ENCODE results near the gene CCDC85C.

CCDC85C gene

DNA sequence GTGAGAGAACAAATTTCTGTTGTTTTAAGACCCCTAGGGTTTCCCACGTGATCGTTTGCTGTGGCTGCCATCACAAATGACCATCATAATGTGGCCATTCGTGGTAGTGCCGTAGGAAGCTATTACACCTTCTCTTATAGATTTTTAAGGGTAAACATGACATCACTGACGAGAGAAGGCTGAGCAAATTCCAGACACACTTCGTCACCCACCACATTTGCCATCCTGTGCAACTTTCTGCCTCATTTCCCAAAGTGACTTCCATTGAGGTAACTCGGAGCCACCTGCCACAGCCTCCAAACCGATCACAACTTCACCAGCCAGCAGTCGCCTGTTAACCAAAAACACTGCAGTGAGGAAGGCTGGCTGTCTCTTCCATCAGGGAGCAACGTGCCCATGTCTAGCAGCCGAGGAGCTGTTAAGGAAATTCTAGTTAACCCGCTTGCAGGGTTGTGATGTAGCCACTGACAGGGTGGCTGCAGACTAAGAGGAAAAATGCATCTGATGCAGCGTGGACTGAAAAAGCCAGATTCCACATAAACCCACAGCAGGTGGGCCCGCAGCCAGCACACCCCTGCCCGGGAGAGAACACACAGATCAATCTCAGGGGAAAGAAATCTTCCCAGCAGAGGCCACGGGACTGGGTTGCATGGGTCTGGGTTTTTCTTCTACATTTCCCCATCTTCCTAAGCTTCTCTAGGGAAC is 44.6 kb downstream of the CCDC85C start:
- no peak for DNase-seq (ENCODE audit: low read depth, low spot score)

DNA sequence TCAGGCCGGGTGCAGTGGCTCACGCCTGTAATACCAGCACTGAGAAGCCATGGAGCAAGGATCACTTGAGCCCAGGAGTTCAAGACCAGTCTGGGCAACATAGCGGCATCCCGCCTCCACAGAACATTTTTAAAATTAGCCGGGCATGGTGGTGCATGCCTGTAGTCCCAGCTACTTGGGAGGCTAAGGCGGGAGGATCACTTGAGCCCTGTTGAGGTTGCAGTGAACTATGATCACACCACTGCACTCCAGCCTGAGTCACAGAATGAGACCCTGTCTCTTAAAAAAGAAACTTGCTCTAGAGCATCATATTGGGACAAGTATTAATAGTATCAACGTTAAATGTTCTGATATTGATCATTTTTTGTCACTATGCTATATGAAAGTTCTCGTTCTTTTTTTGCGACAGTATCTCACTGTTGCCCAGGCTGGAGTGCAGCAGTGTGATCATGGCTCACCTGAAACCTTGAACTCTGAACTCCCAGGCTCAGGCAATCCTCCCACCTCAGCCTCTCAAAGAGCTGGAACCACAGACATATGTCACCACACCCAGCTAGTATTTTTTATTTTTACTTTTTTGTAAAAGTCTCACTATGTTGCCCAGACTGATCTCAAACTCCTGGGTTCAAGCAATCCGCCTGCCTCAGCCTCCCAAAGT is 47.7 kb downstream of the CCDC85C start:
- no peak for DNase-seq (ENCODE audit: low read depth, low spot score)

- DNase-seq (ENCODE audit: low read depth, low spot score), result no peak
Observed at GRCh38 chr14:99554757-99555531, 49.1 kb downstream of the CCDC85C start.

GRCh38 chr14:99554184-99554583 is 49.8 kb downstream of the CCDC85C start:
- no peak for DNase-seq (ENCODE audit: low read depth, low spot score)

DNA sequence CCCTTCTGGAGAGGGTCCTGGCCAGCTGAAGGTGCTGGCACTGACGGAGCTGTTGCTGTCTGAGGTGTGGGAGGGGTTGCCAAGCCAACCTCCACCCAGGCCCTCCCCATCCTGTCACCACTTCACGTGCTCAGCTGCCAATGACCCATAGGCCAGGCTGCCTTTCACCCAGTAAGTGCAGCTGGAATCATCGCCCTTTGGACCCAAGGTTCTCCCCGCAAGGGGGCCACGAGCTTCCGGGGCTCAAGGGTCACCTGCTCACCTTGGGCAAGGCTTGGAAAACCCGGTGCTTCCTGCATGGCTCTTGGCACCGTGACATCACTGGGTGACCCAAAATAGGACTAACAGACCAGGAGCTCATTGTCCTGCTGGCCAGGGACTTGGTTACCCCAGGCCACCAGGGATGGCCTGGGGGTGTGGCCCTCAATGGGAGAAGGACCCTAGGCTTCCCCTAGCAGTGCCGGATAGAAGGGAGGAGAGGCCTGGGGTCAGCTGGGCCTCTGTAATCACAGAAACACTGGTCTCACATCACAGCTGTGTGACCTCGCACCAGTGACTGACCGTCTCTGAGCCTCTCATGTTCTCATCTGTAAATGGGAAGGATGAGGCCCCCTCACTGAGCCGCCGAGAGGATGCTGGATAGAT is 51.3 kb downstream of the CCDC85C start:
- DNase-seq (ENCODE audit: low read depth, low spot score), result no peak

GRCh38 chr14:99552021-99552553 is 51.9 kb downstream of the CCDC85C start:
- no peak for DNase-seq (ENCODE audit: low read depth, low spot score)

DNA sequence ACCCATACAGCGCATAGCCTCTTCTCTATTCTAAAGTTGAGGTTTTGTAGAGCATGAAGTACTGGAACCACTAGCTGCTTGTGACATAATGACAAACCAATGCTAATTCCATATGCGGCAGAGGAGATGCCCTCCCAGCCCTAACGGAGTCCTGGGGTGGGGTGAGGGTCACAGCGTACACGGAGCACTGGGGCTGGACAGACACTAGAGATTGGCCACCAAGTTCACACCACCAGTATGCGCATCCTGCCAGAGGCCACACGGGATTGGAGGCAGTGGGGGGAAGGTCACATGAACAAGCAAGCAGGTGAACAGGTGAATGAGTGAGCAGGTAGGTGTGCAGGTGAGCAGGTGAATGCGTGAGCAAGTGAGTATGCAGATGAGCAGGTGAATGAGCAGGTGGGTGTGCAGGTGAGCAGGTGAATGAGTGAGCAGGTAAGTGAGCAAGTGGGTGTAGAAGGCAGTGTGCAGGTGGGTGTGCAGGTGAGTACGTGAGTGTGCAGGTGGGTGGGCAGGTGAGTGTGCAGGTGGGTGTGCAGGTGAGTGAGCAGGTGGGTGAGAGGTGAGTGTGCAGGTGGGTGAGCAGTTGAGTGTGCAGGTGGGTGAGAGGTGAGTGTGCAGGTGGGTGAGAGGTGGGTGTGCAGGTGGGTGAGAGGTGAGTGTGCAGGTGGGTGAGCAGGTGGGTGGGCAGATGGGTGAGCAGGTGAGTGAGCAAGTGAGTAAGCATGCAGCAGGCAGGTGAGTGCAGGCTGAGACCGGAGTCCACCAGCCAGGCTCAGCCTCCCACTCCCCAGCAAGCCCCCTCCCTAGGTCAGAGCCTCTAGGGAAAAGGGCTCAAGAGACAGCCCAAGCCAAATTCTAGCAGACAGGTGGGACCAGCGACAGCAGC is 52.7 kb downstream of the CCDC85C start:
- DNase-seq (ENCODE audit: low read depth, low spot score), result no peak

DNA sequence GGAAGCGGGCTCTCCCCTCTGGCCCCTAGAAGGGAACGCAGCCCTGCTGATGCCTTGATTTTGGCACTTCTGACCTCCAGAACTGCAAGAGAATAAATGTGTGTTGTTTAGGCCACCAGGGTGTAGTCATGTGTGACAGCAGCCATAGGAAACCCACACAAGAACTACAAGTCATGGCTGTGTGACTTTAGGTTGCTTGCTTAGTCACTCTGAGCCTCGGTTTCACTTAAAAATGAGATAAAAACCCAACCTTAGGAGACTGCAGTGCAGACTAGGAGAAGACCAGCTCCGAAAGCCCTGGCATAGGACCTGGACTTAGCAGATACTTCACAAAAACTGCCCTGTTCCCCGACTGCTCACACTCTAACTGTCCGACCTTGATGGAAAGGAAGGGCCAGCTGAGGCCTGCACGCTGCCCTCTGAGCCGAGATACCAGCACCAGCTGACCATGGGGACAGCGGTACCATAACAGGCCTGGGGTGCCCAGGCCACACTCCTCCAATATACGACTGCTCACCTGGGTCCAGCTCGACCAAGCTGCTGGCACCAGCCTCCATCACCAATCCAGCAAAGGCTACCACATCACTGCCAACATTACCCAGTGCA is 53.5 kb downstream of the CCDC85C start:
- DNase-seq (ENCODE audit: low read depth, low spot score), result no peak

GRCh38 chr14:99549684-99550083 is 54.3 kb downstream of the CCDC85C start:
- DNase-seq (ENCODE audit: low read depth, low spot score), result no peak

GRCh38 chr14:99548871-99549515 is 55.0 kb downstream of the CCDC85C start:
- DNase-seq (ENCODE audit: low read depth, low spot score), result no peak

DNA sequence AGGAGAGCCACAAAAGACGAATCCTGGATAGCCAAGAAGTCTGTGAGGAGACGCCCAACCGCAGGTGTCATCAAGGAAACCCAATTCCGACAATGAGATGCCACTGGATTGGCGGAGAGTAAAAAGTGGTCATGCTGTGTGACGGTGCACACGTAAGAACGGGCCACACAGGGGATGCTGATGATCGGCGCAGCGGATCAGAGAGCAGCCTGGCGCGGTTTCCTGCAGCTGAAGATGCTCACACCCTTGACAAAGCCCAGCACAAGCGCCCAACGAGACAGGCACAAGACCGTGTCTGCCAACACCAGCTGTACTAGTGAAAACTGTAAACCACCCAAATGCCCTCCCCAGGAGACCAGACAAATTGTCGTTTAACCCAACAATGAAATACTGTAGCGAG is 55.8 kb downstream of the CCDC85C start:
- no peak for DNase-seq (ENCODE audit: low read depth, low spot score)

DNA sequence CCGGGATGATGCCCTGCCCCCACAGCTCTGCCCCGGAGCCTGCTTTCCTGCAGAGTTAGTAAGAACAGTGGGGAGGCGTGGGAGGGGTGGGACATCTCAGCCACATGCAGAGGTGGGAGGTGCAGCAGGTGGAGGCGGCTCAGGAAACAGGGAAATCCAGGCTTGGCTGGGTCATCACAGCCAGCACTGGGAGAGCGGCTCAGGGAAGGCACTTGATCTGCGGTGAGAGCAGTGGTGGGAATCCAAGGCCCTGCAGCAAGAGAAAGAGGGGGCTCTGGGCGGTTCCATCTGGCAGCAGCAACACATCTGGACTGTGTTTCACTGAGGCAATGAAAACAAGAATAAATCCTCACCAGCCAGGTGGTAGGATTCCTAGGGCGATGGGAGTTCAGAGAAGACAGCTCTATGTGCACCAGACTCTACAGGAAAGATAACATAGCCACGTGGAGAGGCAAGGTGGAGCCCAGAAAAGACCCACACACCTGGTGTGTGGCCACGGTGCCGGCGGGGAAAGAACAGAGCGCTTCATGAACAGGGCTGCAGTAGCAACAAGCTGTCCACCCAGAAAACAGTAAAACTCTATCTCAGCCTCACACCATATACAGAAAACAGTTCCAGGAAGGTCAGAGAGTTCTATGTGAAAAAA is 57.6 kb downstream of the CCDC85C start:
- DNase-seq (ENCODE audit: low read depth, low spot score), result no peak

GRCh38 chr14:99545586-99545985 is 58.4 kb downstream of the CCDC85C start:
- DNase-seq (ENCODE audit: low read depth, low spot score), result no peak

GRCh38 chr14:99544991-99545390 is 59.0 kb downstream of the CCDC85C start:
- DNase-seq (ENCODE audit: low read depth, low spot score), result no peak

GRCh38 chr14:99543985-99544384 is 60.0 kb downstream of the CCDC85C start:
- DNase-seq (ENCODE audit: low read depth, low spot score), result no peak

DNA sequence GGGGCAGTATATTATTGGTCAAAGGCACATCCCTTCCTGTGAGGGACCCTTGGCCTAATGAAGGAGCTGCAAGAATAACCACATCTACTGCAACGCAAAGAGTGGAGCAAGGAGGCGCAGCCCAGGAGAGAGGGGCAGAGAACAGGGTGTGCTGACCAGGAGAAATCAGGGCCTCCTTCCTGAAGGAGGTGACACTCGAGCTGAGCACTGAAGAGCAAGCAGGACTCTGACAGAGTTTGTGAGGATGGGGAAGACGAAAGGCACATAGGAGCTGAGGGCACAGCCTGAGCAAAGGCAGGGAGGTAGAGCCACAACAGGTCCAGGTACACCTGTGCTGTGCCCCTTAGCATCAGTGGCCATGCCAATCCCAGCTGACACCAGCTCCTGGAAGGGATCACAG is 60.6 kb downstream of the CCDC85C start:
- DNase-seq (ENCODE audit: low read depth, low spot score), result no peak

DNA sequence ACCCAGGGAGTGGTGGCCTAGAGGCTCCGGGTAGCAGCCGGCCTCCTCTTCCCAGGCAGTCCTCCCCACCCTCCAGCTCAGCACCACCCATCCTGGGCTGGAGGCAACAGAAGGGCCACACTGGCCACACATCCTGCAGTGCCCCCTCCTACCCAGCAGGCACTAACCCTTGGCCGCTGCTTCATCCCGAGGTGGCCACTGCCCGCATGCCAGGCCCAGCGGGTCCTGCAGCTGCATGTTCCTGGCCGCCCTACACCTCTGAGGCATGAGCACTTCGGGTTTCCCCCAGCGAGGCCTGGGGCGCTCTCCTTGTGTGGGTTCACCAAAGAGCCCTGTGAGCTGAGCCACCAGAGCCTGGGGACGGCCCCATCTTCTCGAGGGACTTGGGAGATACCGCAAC is 61.4 kb downstream of the CCDC85C start:
- DNase-seq (ENCODE audit: low read depth, low spot score), result no peak

GRCh38 chr14:99541677-99542470 is 62.1 kb downstream of the CCDC85C start:
- no peak for DNase-seq (ENCODE audit: low read depth, low spot score)

- no peak for DNase-seq (ENCODE audit: low read depth, low spot score)
Observed at GRCh38 chr14:99541211-99541610, 62.8 kb downstream of the CCDC85C start.
